Glomerular visceral epithelial cell (primary cell): Measurements from ENCODE around the gene CD82.

ENCODE experiments used
- DNase-seq: peaks from one replicate; pipeline ENCODE4 v3.0.0-alpha.2; 2016; ENCODE audit errors: extremely low spot score

Gene CD82

GRCh38 chr11:44601471-44602370 is 36.3 kb downstream of the CD82 start:
- DNase-seq = no peak

DNA sequence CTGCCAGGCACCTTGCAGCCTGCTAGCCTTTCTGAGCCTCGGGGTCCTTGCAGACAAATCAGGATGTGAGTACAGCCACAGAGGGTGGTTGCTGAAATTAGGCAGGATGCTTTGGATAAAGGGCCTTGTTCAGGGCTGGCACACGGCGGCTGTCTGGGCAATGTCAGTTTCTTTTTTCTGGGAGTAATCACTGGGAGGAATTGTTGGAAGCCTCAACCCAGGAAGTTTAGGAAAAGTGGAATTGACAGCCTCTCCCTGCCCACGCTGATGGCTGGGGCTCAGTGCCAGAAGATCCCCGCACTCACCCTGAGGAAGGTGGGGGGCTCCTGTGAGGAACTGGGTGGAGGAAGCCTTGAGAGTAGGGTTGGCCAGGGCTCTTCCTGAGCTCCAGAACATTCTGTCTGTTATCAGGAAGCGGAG is 37.4 kb downstream of the CD82 start:
- no peak for DNase-seq

GRCh38 chr11:44604171-44604581 is 38.7 kb downstream of the CD82 start:
- no peak for DNase-seq

DNA sequence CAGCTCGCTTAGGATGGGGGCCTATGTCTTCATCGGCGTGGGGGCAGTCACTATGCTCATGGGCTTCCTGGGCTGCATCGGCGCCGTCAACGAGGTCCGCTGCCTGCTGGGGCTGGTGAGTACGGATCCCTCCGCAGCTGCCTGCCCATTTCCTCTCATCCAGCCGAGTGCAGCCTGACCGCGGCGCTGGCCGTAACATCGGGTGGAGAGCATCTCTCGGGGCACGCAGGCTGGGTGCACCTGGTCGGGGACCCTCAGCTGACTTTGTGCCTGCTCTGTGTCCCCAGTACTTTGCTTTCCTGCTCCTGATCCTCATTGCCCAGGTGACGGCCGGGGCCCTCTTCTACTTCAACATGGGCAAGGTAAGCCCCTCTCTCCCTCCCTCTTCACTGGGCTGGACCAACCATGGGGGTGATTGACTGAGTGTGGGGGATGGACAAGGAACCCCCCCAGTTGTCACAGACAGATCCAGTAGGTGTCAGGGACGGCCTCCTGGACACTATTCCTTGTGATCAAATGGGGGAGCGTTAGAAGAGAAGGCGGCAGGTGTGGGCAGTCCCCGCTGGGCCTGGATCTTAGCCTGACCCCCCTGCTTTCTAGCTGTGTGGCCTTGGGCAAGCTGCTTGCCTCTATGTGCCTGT is 39.7 kb downstream of the CD82 start:
- DNase-seq = no peak

GRCh38 chr11:44605965-44606364 is 40.5 kb downstream of the CD82 start:
- no peak for DNase-seq

GRCh38 chr11:44606472-44606871 is 41.0 kb downstream of the CD82 start:
- no peak for DNase-seq

- DNase-seq = peak; percentile 52
Observed at GRCh38 chr11:44607319-44607962, 42.0 kb downstream of the CD82 start.

DNA sequence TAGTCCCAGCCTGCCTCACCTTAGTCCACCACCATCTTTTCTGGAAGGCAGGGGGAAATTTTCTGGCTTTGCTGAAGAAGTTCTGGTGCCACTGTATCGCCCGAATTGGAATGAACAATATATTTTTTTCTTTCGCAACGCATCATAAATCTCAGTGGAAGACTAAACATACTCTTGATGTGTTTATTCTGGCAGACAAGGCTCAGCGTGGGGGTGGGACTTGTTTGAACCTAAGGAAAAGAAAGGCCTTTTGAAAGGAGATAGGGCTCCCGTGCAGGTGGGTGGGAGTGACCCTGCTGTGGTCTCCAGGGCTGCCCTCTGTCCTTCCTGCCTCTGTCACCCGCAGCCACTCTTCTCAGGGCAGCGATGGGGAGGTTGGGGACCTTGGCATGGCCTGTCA is 42.5 kb downstream of the CD82 start:
- no peak for DNase-seq

DNA sequence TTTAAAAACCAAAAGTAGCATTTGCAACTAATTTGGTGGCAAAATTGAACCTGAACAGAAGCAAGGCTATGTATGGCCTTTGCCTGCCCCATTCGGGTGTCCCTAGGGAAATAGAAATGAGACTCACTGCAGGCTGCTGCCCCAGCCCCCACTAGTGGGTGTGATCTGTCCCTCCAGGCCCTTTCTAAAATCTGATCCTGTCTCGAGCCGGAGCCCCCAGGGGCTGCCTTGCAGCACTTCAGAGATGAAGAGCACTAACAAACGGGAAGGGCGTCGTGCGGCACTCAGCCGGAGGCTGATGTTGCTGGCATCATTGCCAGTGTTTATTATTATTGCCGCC is 43.2 kb downstream of the CD82 start:
- no peak for DNase-seq

DNA sequence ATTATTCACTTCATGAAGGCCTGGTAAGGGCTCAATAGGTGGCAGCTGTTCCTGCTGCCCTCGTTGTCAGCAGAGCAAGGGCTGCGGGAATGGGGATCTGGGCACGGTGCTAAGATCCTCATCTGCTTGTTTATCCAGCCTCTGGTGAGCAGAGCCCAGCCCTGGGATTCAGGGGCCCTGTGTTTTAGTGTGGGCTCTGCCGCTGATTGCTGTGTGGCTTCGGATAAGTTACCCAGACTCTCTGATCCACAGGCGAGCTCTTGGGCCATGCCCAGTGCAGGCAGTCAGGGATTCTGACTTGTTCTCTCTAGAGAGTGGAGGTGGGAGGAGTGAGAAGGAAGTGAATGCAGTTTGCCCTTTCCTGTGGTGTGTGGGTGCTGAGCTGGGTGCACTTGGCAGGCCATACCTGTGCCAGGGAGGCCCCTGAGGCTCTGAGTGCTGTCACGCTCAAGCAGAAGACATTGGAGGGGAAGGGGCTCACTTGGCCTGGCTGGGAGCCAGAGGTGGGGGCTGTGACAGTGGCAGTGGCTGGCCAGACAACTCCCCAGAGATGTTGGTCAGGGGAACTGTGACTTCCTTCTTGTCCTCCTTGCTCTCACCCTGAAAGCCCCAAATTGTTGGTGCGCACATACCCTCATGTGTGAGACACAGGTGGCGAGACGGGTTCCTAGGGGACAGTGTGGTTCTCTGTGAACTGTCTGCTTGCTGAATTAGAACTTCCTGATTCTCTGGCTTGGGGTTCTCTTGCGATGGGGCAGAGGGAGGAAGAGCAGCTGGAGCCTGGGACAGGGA is 43.7 kb downstream of the CD82 start:
- DNase-seq = no peak

- no peak for DNase-seq
Observed at GRCh38 chr11:44609783-44610155, 44.3 kb downstream of the CD82 start.

- no peak for DNase-seq
Observed at GRCh38 chr11:44610186-44610955, 44.9 kb downstream of the CD82 start.

- DNase-seq = no peak
Observed at GRCh38 chr11:44611088-44611487, 45.6 kb downstream of the CD82 start.

GRCh38 chr11:44611687-44612434 is 46.4 kb downstream of the CD82 start:
- peak; percentile 52 for DNase-seq

- no peak for DNase-seq
Observed at GRCh38 chr11:44613153-44613552, 47.7 kb downstream of the CD82 start.

DNA sequence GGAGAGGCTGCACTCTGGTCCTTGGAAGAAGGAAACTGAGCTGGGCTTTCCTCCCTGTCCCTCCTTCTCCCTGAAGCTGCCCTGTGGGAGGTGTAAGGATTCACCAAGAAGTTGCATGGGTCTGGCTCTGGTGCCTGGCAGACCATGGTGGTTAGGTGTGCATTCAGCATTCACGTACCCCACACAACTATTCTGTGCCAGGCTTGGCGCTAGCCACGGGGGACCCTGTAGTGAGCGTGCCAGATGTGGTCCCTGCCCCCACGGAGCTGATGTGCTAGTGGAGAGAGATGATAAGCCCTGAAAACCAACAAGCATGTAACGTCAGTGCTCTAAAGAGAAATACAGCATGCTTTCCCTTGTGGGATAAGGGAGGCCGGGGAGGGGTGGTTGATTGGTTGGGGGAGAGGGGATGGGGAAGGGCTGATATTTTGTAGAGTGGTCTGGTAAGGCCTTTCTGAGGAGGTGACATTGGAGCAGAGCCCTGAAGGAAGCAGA is 48.9 kb downstream of the CD82 start:
- DNase-seq = no peak

DNA sequence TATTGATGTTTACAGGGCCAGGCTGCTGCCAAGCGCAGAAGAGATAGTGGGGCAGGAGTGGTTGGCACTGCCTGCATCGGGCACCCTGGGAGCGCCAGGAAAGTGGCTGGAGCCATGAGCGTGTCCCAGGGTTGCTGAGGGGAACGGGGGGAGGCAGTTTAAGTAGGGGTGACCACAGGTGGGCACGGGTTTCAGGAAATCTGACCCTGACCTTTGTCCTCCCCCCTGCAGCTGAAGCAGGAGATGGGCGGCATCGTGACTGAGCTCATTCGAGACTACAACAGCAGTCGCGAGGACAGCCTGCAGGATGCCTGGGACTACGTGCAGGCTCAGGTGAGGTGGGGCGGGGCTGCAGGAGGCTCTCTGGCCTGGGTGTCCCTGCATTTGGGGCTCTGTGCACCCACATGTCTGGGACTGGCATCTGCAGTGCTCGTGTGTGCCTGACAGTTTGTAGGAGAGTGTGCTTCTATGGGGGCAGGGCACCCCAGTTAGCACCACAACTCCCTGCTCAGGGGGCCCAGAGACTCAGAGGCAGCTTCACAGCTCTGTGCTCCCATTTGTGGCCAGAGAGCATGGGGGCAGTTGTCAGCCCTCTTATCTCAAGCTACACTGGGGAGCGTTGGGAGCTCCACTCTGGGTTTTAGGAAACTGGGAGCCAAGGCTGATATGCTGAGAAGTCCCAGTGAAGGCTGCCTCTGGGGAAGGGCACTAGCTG is 49.7 kb downstream of the CD82 start:
- no peak for DNase-seq

- DNase-seq = no peak
Observed at GRCh38 chr11:44615913-44616791, 50.7 kb downstream of the CD82 start.
